SK-N-SH (cell line): Measurements from ENCODE around the gene ZNF391. TPM values are rescaled to one million over a fixed set of nuclear protein-coding genes. Genes with fewer than 3 reads are reported as not detected.

Experiments used
- CTCF ChIA-PET: fragments of 300-600, 350-600 bp; formaldehyde crosslinking; extraction: SDS; loops from one replicate; lab custom pipeline; 2021; lab: Yijun Ruan, JAX
- POLR2A ChIA-PET: fragments of 350-600 bp; sonication (Branson Sonifier 250); formaldehyde crosslinking; extraction: SDS; loops from one replicate; lab custom pipeline; 2020; ENCODE audit warnings: antibody characterized with exemption, inconsistent platforms; lab: Yijun Ruan, JAX
- DNase-seq: peaks from one replicate; pipeline ENCODE4 v3.0.0; 2012
- H2AFZ ChIP-seq: fragments of 200-600 bp; sonication (generic); 2 replicates; pipeline ENCODE4 v1.8.1; 2016; ENCODE audit warnings: antibody characterized with exemption, mild to moderate bottlenecking, low read depth
- H3F3A ChIP-seq: fragments of 200-600 bp; sonication (generic); replicated peaks from 2 replicates; pipeline ENCODE3; 2016; ENCODE audit warnings: antibody characterized with exemption, mild to moderate bottlenecking; ENCODE audit not compliant: insufficient read depth
- H3K27ac ChIP-seq, 2 experiments: fragments of 200-500 bp in 1 of 2; fragments of 200-600 bp in 1 of 2; sonication (Bioruptor generic) in 1 of 2; sonication (generic), shearing (Covaris generic) in 1 of 2; 2 replicates each; pipeline versions ENCODE4 v1.5.1 to v1.6.1; 2014 to 2016; ENCODE audit warnings: low read depth in 2 of 2, inconsistent platforms in 1 of 2, low read length in 1 of 2, mild to moderate bottlenecking in 1 of 2, mixed read lengths in 1 of 2
- H3K27me3 ChIP-seq: fragments of 200-600 bp; sonication (generic), shearing (Covaris generic); 2 replicates; pipeline ENCODE4 v1.6.1; 2016; ENCODE audit warnings: mixed run types; ENCODE audit not compliant: insufficient read depth
- H3K36me3 ChIP-seq, 2 experiments: fragments of 200-500 bp in 1 of 2; fragments of 200-600 bp in 1 of 2; sonication (Bioruptor generic) in 1 of 2; sonication (generic) in 1 of 2; replicated peaks in 1 of 2; 2 replicates each; pipeline versions ENCODE3 to v1.5.1; 2014 to 2016; ENCODE audit warnings: low read length in 1 of 2, mild to moderate bottlenecking in 1 of 2; ENCODE audit not compliant: insufficient read depth in 2 of 2, control insufficient read depth in 1 of 2
- H3K4me1 ChIP-seq, 2 experiments: fragments of 200-500 bp in 1 of 2; fragments of 200-600 bp in 1 of 2; sonication (Bioruptor generic) in 1 of 2; sonication (generic), shearing (Covaris generic) in 1 of 2; 2 replicates each; pipeline versions ENCODE4 v1.5.1 to v1.6.1; 2014 to 2016; ENCODE audit warnings: low read depth in 1 of 2, low read length in 1 of 2, mixed run types in 1 of 2; ENCODE audit not compliant: insufficient read depth in 2 of 2, control insufficient read depth in 1 of 2
- H3K4me2 ChIP-seq: fragments of 200-600 bp; sonication (generic), shearing (Covaris generic); 2 replicates; pipeline ENCODE4 v1.6.1; 2017; ENCODE audit warnings: mixed run types
- H3K4me3 ChIP-seq, 2 experiments: fragments of 200-500 bp in 1 of 2; fragments of 200-600 bp in 1 of 2; sonication (Bioruptor generic) in 1 of 2; sonication (generic), shearing (Covaris generic) in 1 of 2; 2 replicates each; pipeline versions ENCODE4 v1.5.1 to v1.8.1; 2014 to 2016; ENCODE audit warnings: low read depth in 2 of 2, inconsistent platforms in 1 of 2, low read length in 1 of 2, mild to moderate bottlenecking in 1 of 2, mixed read lengths in 1 of 2, moderate library complexity in 1 of 2
- H3K79me2 ChIP-seq: fragments of 200-600 bp; sonication (generic); 2 replicates; pipeline ENCODE4 v1.8.1; 2017; ENCODE audit warnings: mild to moderate bottlenecking; ENCODE audit not compliant: insufficient read depth
- H3K9ac ChIP-seq: fragments of 200-600 bp; sonication (generic); 2 replicates; pipeline ENCODE4 v1.6.1; 2017; ENCODE audit warnings: mixed run types
- H3K9me2 ChIP-seq: fragments of 200-600 bp; sonication (generic); 2 replicates; pipeline ENCODE4 v1.6.1; 2017; ENCODE audit warnings: mixed run types
- H3K9me3 ChIP-seq: fragments of 200-600 bp; sonication (generic); 2 replicates; pipeline ENCODE4 v1.6.1; 2017; ENCODE audit warnings: mixed run types, mild to moderate bottlenecking, moderate library complexity
- H4K20me1 ChIP-seq: fragments of 200-600 bp; sonication (generic); 2 replicates; pipeline ENCODE4 v1.6.1; 2017; ENCODE audit warnings: mild to moderate bottlenecking, mixed run types; ENCODE audit not compliant: insufficient read depth
- CHD2 ChIP-seq: fragments of 150-350 bp; IDR thresholded peaks from 2 replicates; pipeline ENCODE4 v1.6.1; 2018; ENCODE audit warnings: low read length; ENCODE audit not compliant: partially characterized antibody
- ELF1 ChIP-seq: IDR thresholded peaks from 2 replicates; pipeline ENCODE4 v1.4.0; 2012
- EP300 ChIP-seq, 2 experiments: IDR thresholded peaks; 2 replicates each; pipeline versions ENCODE4 v1.4.0 to v1.6.1; 2012; ENCODE audit warnings: borderline replicate concordance in 1 of 2, low read depth in 1 of 2, low read length in 1 of 2
- FOSL2 ChIP-seq: IDR thresholded peaks from 2 replicates; pipeline ENCODE4 v1.4.0; 2012; ENCODE audit warnings: low read depth, mild to moderate bottlenecking, moderate library complexity, borderline replicate concordance
- FOXJ3 ChIP-seq: sonication (generic); formaldehyde crosslinking; IDR thresholded peaks from 2 replicates; pipeline ENCODE4 v1.5.1; 2020; ENCODE audit warnings: mild to moderate bottlenecking, missing genetic modification reagents
- FOXM1 ChIP-seq: IDR thresholded peaks from 2 replicates; pipeline ENCODE4 v1.4.0; 2012; ENCODE audit warnings: low read depth, mild to moderate bottlenecking
- GABPA ChIP-seq: IDR thresholded peaks from 2 replicates; pipeline ENCODE4 v1.4.0; 2012; ENCODE audit warnings: low read depth, mild to moderate bottlenecking
- MAX ChIP-seq: IDR thresholded peaks from 2 replicates; pipeline ENCODE4 v1.4.0; 2012; ENCODE audit warnings: low read depth
- NRF1 ChIP-seq: IDR thresholded peaks from 2 replicates; pipeline ENCODE4 v1.6.1; 2012; ENCODE audit warnings: low read depth, mild to moderate bottlenecking, low read length
- PBX3 ChIP-seq: IDR thresholded peaks from 2 replicates; pipeline ENCODE4; 2012
- POLR2AphosphoS5 ChIP-seq: IDR thresholded peaks from 2 replicates; pipeline ENCODE4 v1.6.1; 2012; ENCODE audit warnings: low read depth, low read length
- RCOR1 ChIP-seq: fragments of 150-350 bp; IDR thresholded peaks from 2 replicates; pipeline ENCODE4 v1.6.1; 2017; ENCODE audit warnings: antibody characterized with exemption, low read length
- USF1 ChIP-seq: IDR thresholded peaks from 2 replicates; pipeline ENCODE4 v1.4.0; 2012; ENCODE audit warnings: low read depth, borderline replicate concordance
- YY1 ChIP-seq: IDR thresholded peaks from 2 replicates; pipeline ENCODE4 v1.4.0; 2012; ENCODE audit warnings: low read depth, mild to moderate bottlenecking
- ZBTB33 ChIP-seq: IDR thresholded peaks from 2 replicates; pipeline ENCODE4 v1.4.0; 2012; ENCODE audit warnings: low read depth, borderline replicate concordance
- WGBS: methylation state at CpG from one replicate; pipeline ENCODE4 v1.1.6; 2017; ENCODE audit warnings: low lambda C conversion rate; 5-methylcytosine and 5-hydroxymethylcytosine counted together
- polyA plus RNA-seq, 3 experiments: library from polyadenylated mRNA; depleted of rRNA; stranded (reverse); fragments of >200 nt; gene quantifications; 2 replicates each; pipeline ENCODE4 v1.2.3, GENCODE V29; 2012

Gene ZNF391
- polyA plus RNA-seq, 1 of the 3 experiments (the other 2 are of a cell fraction), result 0.77 TPM

- Histone ChIP-seq H3K9ac (no peak overlapping the region), H3K27ac (no peak overlapping the region), H3K4me3 (no peak overlapping the region), H3K79me2 (no peaks in the 10 kb centered on the region), H2AFZ (no peak overlapping the region), H3F3A (no peaks in the 10 kb centered on the region), H3K27me3 (no peaks in the 10 kb centered on the region), H3K4me2 (no peak overlapping the region), H3K36me3 (no peaks in the 10 kb centered on the region), H3K9me2 (no peaks in the 10 kb centered on the region), H4K20me1 (no peaks in the 10 kb centered on the region), H3K4me1 (no peaks in the 10 kb centered on the region), H3K9me3 (no peaks in the 10 kb centered on the region)
- no peak for TF ChIP-seq EP300 (IDR thresholded peaks at IDR 0.05; ENCODE audit: borderline replicate concordance in 1 of 2, low read depth in 1 of 2, low read length in 1 of 2)
- TF ChIP-seq YY1, result no peak
- no peak for TF ChIP-seq NRF1
- TF ChIP-seq FOXJ3, result no peak
- TF ChIP-seq ZBTB33, result no peak
- TF ChIP-seq POLR2AphosphoS5, result no peak
- 50% methylated on average over 4 of the region's 4 CpGs for WGBS
- CTCF ChIA-PET, result no interaction called here
- POLR2A ChIA-PET, result no interaction called here
- DNase-seq, result no peak
Observed at GRCh38 chr6:27439371-27439770, 50.8 kb downstream of the ZNF391 start.

GRCh38 chr6:27441001-27441400 lies 52.4 kb downstream of the ZNF391 start:
- Histone ChIP-seq H4K20me1 (no peaks in the 10 kb centered on the region), H3K9ac (no peak overlapping the region), H3K4me1 (no peaks in the 10 kb centered on the region), H3K79me2 (no peaks in the 10 kb centered on the region), H2AFZ (no peak overlapping the region), H3K4me2 (no peak overlapping the region), H3K4me3 (no peak overlapping the region), H3K9me3 (no peaks in the 10 kb centered on the region), H3F3A (no peaks in the 10 kb centered on the region), H3K9me2 (no peaks in the 10 kb centered on the region), H3K36me3 (no peaks in the 10 kb centered on the region), H3K27ac (no peak overlapping the region), H3K27me3 (no peaks in the 10 kb centered on the region)
- no peak for TF ChIP-seq ELF1
- no peak for TF ChIP-seq FOSL2
- TF ChIP-seq FOXM1, result no peak
- TF ChIP-seq POLR2AphosphoS5, result no peak
- TF ChIP-seq CHD2, result no peak
- TF ChIP-seq USF1, result no peak
- no peak for TF ChIP-seq PBX3
- no peak for TF ChIP-seq ZBTB33
- no peak for TF ChIP-seq GABPA
- no peak for TF ChIP-seq MAX
- no peak for TF ChIP-seq RCOR1
- no peak for TF ChIP-seq EP300 (IDR thresholded peaks at IDR 0.05; ENCODE audit: borderline replicate concordance in 1 of 2, low read depth in 1 of 2, low read length in 1 of 2)
- DNase-seq, result no peak
- ChIA-PET CTCF (no interaction called here), POLR2A (no interaction called here)
- 92% methylated on average over 3 of the region's 3 CpGs for WGBS
